ENCODE measurements around the gene CADM1. TPM values are rescaled to one million over a fixed set of nuclear protein-coding genes. Genes with fewer than 3 reads are reported as not detected.

CADM1 gene
- total and polyA plus RNA-seq, 2 donors (not counting 3 experiments of a cell fraction or from before 2014, with no cell fraction given) = 0.52 to 2.6 TPM

DNA sequence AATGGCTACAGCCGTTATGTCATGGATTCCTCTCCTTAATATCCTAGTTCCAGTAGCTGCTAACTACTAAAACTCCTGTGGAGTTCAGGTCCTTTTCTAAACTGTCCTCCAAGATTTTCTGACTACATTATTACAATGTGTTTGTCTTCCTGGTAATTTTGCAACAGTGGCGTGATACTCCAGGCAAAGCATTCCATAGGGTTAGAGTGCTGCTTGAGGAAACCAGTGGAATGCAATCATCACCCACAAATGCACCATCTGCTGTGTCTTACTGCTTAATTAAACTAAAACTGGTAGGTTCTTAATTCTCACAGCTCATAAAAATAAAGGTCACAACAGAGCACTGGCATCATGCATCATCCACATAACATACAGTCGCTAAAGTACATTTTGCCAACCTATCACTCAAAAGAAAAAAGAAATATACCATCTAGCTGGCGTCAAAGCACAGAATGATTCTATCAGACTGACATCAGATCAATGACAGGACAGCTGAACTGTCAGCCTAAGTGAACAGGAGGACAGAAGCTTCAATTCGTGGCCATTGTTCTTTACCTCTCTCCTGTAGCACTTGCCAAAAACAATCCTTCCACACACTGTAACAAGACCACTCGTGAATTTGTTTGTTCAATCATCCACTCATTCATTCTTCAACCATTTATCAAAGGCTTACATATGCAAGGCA, 182.5 kb downstream of the CADM1 start:
- BruUV-seq (replicated peaks) = no TSS peak

DNA sequence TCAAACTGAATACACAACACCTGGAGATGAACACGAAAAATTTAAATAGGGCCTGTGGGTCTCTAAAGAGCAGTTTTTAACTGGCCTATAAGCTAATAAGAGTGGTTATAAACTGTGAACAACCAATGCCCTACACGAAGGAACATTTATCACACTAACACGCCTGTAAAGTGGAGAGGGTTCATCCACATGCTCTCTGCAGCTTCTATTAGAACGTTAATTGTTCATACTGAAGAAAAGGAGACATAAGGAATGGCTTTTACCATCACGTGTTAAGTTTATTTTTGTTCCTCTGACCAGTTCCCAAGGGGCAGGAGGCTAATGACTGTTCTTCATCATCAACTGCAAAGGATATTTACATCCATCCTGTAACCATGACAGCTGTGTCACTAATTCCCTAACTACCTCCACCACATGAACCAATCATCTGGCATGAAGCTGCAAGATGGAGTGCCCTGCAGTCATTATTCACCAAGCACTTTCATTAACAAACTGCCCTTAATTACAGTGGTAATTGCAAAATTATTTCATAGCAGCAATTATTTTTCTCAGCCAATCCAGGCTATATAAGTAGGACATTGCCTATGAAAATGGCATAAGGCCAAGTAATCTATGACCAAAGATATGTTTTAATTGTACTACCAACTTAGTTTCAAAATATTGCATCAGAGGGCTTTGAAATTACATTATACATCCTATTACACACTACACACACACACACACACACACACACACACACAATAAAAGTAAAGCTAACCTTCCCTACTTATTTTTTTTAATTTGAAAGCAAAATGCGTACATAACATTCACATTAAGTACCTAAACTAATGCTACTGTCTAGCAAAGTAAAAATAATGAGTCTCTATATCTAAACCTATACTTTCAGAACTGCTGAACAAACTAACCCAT, 186.7 kb downstream of the CADM1 start:
- H3K4me1 ChIP-seq (ENCODE audit: control insufficient read depth, extremely low read depth, insufficient read depth, low read length) = no peaks in the 10 kb centered on the region
- no peak overlapping the region for H3K4me3 ChIP-seq (replicated peaks in 1 of 3; ENCODE audit: insufficient read depth in 1 of 3, low read depth in 1 of 3, low read length in 3 of 3)
- POLR2A ChIA-PET = no interaction called here
- intact Hi-C loops (cut with micrococcal nuclease) (no loop called here), dilution Hi-C loops (cut with MboI; ENCODE audit: extremely low pct_ligation_motif_present, low sequenced_read_pairs) (no loop called here)
- no peaks in the 10 kb centered on the region for H4K20me1 ChIP-seq (replicated peaks; ENCODE audit: control insufficient read depth, extremely low read depth, insufficient read depth, low read length)
- H3K9me3 ChIP-seq (replicated peaks; ENCODE audit: control insufficient read depth, insufficient read depth, low read length) = no peaks in the 10 kb centered on the region
- H3K9ac ChIP-seq (replicated peaks; ENCODE audit: extremely low read depth, insufficient read depth, low read length) = no peak overlapping the region
- no peaks in the 10 kb centered on the region for H3K9me1 ChIP-seq (replicated peaks; ENCODE audit: control insufficient read depth, extremely low read depth, insufficient read depth, low read length)
- H3K4me2 ChIP-seq (ENCODE audit: insufficient read depth, low read length) = no peak overlapping the region
- DNase-seq (ENCODE audit: low read depth, low spot score) = no peak
- no peak for FAIRE-seq
- no TSS peak for BruUV-seq (replicated peaks)
- CTCF ChIA-PET = interaction anchor here (1.0 kb wide), 1 partner anchor 17 kb away, joined by 3 read pairs; no protein-coding TSS in a partner anchor
- no peaks in the 10 kb centered on the region for H3K79me2 ChIP-seq (ENCODE audit: control insufficient read depth, insufficient read depth, low read length)
- no peak for TF ChIP-seq JUN (IDR thresholded peaks at IDR 0.05; ENCODE audit: borderline replicate concordance, insufficient read depth, insufficient read length, low read depth)
- no peak for TF ChIP-seq FOS (IDR thresholded peaks at IDR 0.05; ENCODE audit: borderline replicate concordance, insufficient read depth, low read length)
- TF ChIP-seq MYC (IDR thresholded peaks at IDR 0.05; ENCODE audit: low read depth, low read length) = no peak
- no peak for TF ChIP-seq POLR2A (IDR thresholded peaks at IDR 0.05; ENCODE audit: low read depth, low read length)
- TF ChIP-seq EZH2 (IDR thresholded peaks at IDR 0.05; ENCODE audit: borderline replicate concordance, low read depth, low read length, severe bottlenecking) = no peak
- TF ChIP-seq, protein P1, sequence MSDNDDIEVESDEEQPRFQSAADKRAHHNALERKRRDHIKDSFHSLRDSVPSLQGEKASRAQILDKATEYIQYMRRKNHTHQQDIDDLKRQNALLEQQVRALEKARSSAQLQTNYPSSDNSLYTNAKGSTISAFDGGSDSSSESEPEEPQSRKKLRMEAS (IDR thresholded peaks at IDR 0.05; ENCODE audit: insufficient read depth, insufficient read length) = no peak
- TF ChIP-seq, protein P2, sequence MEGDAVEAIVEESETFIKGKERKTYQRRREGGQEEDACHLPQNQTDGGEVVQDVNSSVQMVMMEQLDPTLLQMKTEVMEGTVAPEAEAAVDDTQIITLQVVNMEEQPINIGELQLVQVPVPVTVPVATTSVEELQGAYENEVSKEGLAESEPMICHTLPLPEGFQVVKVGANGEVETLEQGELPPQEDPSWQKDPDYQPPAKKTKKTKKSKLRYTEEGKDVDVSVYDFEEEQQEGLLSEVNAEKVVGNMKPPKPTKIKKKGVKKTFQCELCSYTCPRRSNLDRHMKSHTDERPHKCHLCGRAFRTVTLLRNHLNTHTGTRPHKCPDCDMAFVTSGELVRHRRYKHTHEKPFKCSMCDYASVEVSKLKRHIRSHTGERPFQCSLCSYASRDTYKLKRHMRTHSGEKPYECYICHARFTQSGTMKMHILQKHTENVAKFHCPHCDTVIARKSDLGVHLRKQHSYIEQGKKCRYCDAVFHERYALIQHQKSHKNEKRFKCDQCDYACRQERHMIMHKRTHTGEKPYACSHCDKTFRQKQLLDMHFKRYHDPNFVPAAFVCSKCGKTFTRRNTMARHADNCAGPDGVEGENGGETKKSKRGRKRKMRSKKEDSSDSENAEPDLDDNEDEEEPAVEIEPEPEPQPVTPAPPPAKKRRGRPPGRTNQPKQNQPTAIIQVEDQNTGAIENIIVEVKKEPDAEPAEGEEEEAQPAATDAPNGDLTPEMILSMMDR (IDR thresholded peaks at IDR 0.05; ENCODE audit: extremely low read depth in 1 of 2, insufficient read depth in 1 of 2, low read depth in 1 of 2, low read length in 2 of 2) = no peak
- TF ChIP-seq GATA2 (IDR thresholded peaks at IDR 0.05; ENCODE audit: insufficient read depth, insufficient read length, low read depth, low read length) = no peak
- TF ChIP-seq POLR2AphosphoS5 (IDR thresholded peaks at IDR 0.05; ENCODE audit: insufficient read depth, low read depth, low read length) = no peak
- no peaks in the 10 kb centered on the region for H3K27me3 ChIP-seq (ENCODE audit: control insufficient read depth in 2 of 2, insufficient read depth in 2 of 2, low read length in 2 of 2)
- no peak overlapping the region for H2AFZ ChIP-seq (ENCODE audit: low read depth, low read length)
- no peaks in the 10 kb centered on the region for H3K36me3 ChIP-seq (ENCODE audit: control insufficient read depth in 2 of 2, extremely low read depth in 1 of 2, insufficient read depth in 2 of 2, low read length in 2 of 2)
- H3K27ac ChIP-seq (ENCODE audit: insufficient read depth, low read depth, low read length) = no peak overlapping the region

More for the DNA sequence above, 182.5 kb downstream of the CADM1 start:
- H3K4me1 ChIP-seq (ENCODE audit: control insufficient read depth, extremely low read depth, insufficient read depth, low read length) = no peaks in the 10 kb centered on the region
- dilution Hi-C loops (cut with MboI; ENCODE audit: extremely low pct_ligation_motif_present, low sequenced_read_pairs) (no loop called here), intact Hi-C loops (cut with micrococcal nuclease) (loop anchor here (5.0 kb wide), 1 partner anchor 549 kb away; no protein-coding TSS in a partner anchor)
- TF ChIP-seq JUN (IDR thresholded peaks at IDR 0.05; ENCODE audit: borderline replicate concordance, insufficient read depth, insufficient read length, low read depth) (no peak), POLR2AphosphoS5 (IDR thresholded peaks at IDR 0.05; ENCODE audit: insufficient read depth, low read depth, low read length) (no peak), EZH2 (IDR thresholded peaks at IDR 0.05; ENCODE audit: borderline replicate concordance, low read depth, low read length, severe bottlenecking) (no peak)
- no peak overlapping the region for H3K4me3 ChIP-seq (replicated peaks in 1 of 3; ENCODE audit: insufficient read depth in 1 of 3, low read depth in 1 of 3, low read length in 3 of 3)
- ChIA-PET CTCF (no interaction called here), POLR2A (no interaction called here)
- no peaks in the 10 kb centered on the region for H3K9me1 ChIP-seq (replicated peaks; ENCODE audit: control insufficient read depth, extremely low read depth, insufficient read depth, low read length)
- no peak overlapping the region for H3K27ac ChIP-seq (ENCODE audit: insufficient read depth, low read depth, low read length)
- no peaks in the 10 kb centered on the region for H3K27me3 ChIP-seq (ENCODE audit: control insufficient read depth in 2 of 2, insufficient read depth in 2 of 2, low read length in 2 of 2)
- H3K79me2 ChIP-seq (ENCODE audit: control insufficient read depth, insufficient read depth, low read length) = no peaks in the 10 kb centered on the region
- H2AFZ ChIP-seq (ENCODE audit: low read depth, low read length) = no peak overlapping the region
- FAIRE-seq = no peak
- DNase-seq (ENCODE audit: low read depth, low spot score) = no peak
- no peak overlapping the region for H3K4me2 ChIP-seq (ENCODE audit: insufficient read depth, low read length)
- no peaks in the 10 kb centered on the region for H3K36me3 ChIP-seq (ENCODE audit: control insufficient read depth in 2 of 2, extremely low read depth in 1 of 2, insufficient read depth in 2 of 2, low read length in 2 of 2)
- H3K9ac ChIP-seq (replicated peaks; ENCODE audit: extremely low read depth, insufficient read depth, low read length) = no peak overlapping the region
- H4K20me1 ChIP-seq (replicated peaks; ENCODE audit: control insufficient read depth, extremely low read depth, insufficient read depth, low read length) = no peaks in the 10 kb centered on the region
- no peaks in the 10 kb centered on the region for H3K9me3 ChIP-seq (replicated peaks; ENCODE audit: control insufficient read depth, insufficient read depth, low read length)
